AG10803 (cell line): Measurements from ENCODE around the gene UBAC1.
"Not testable (repeated sequence)": the region's sequence is repeated elsewhere in the genome, so short reads cannot be mapped to it uniquely, and the experiment has no call there.

ENCODE experiments used
- DNase-seq: peaks from one replicate; pipeline ENCODE4 v3.0.0; 2010; ENCODE audit warnings: low read depth
- H3K4me3 ChIP-seq: 2 replicates; pipeline ENCODE4 v1.5.1; 2011; ENCODE audit warnings: mild to moderate bottlenecking, low read length, control low read depth
- CTCF ChIP-seq: conservative IDR thresholded peaks from 2 replicates; pipeline ENCODE4 v1.5.1; 2011; ENCODE audit warnings: mild to moderate bottlenecking, low read length, control low read depth, inconsistent platforms

UBAC1 gene

GRCh38 chr9:135969064-135969683 is 8.0 kb upstream of the UBAC1 start:
- TF ChIP-seq CTCF, result no peak
- no peak overlapping the region for H3K4me3 ChIP-seq
- peak; percentile 25 for DNase-seq

DNA sequence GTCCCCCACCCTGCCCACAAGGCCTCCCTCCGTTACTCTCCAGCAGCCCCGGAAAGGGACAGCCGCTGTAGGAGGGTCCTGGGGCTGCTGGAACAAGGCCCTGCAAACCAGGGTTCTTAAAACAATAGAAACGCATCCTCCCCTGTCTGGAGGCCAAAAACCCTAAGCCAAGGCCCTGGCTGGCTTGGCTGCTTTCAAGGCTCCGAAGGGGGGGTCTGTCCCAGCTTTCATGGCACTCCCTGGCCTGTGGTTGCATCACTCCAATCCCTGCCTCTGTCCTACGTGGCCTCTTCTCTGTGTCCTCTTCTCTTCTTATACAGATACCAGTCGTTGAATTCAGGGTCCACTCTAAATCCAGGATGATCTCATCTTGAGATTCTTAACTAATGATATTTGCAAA is 7.4 kb upstream of the UBAC1 start:
- no peak for DNase-seq
- H3K4me3 ChIP-seq, result no peak overlapping the region
- TF ChIP-seq CTCF, result no peak

- H3K4me3 ChIP-seq, result no peak overlapping the region
- no peak for TF ChIP-seq CTCF
- no peak for DNase-seq
Observed at GRCh38 chr9:135968083-135968476, 6.9 kb upstream of the UBAC1 start.

- not testable (repeated sequence) for H3K4me3 ChIP-seq, DNase-seq
Observed at GRCh38 chr9:135966916-135967260, 5.7 kb upstream of the UBAC1 start.

DNA sequence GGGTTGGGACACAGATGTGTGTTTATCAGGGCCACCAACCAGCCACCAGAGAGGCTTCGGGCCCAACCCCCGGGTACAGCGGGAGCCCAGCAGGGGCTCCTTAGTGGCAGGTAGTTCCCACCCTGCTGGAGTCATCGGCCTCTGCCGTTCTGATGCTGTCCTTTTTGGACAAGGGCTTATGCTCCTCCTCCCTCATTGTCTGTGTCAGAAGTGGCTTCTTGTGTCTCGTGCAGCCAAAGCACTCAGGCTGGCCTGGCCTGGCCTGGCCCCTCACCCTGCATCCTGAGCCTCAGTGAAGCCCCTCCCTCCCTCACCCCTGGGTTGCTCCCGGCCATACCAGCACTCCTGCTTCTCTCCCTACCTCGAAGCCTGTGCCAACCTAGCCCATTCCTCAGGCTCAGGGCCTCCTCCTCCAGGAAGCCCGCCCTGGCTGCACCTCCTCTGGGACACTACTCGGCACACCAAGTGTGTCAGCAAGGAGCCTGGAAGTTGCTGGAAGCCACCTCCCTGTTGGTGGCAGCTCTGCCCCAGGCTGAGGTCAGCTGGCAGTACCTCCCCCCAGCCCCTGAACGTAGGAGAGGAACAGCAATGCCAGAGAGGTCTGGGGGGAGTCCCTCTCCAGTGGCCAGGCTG is 4.1 kb upstream of the UBAC1 start:
- DNase-seq, result no peak
- H3K4me3 ChIP-seq, result no peak overlapping the region
- TF ChIP-seq CTCF, result no peak

GRCh38 chr9:135963938-135964337 is 2.8 kb upstream of the UBAC1 start:
- H3K4me3 ChIP-seq, result no peak overlapping the region
- DNase-seq, result no peak
- no peak for TF ChIP-seq CTCF

DNA sequence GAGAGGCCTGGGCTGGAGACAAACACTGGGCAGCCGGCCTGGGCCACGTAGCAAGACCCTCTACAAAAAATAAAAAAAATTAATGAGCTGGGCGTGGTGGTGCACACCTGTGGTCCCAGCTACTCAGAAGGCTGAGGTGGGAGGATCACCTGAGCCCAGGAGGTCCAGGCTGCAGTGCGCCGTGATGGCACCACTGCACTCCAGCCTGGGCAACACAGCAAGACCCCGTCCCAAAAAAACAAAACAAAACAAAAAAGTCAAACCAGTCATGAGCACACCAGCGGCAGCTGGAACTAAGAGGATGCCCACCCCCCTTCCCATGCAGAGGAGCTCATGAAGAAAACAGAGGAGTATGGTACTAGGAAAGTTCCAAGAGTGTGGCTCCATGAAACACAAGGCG is 2.2 kb upstream of the UBAC1 start:
- TF ChIP-seq CTCF, result no peak
- no peak for DNase-seq
- no peak overlapping the region for H3K4me3 ChIP-seq
